Measurements from ENCODE around the gene QKI. TPM values are rescaled to one million over a fixed set of nuclear protein-coding genes. Genes with fewer than 3 reads are reported as not detected.

QKI gene
- total and polyA plus RNA-seq, 2 donors (not counting 1 experiment from before 2014, with no cell fraction given), result 129 to 224 TPM

- Histone ChIP-seq H3K4me1 (ENCODE audit: control insufficient read depth, extremely low read depth, insufficient read depth, low read length) (no peaks in the 10 kb centered on the region), H3K4me2 (ENCODE audit: extremely low read depth, insufficient read depth, low read length) (no peak overlapping the region), H3K79me2 (ENCODE audit: control insufficient read depth, insufficient read depth, low read length) (no peaks in the 10 kb centered on the region), H2AFZ (ENCODE audit: low read length) (no peak overlapping the region), H3K9ac (ENCODE audit: insufficient read depth, low read length) (no peak overlapping the region), H3K4me3 (replicated peaks in 1 of 4; ENCODE audit: control extremely low read depth in 1 of 4, insufficient read depth in 1 of 4, low read depth in 3 of 4, low read length in 4 of 4) (no peak overlapping the region), H4K20me1 (ENCODE audit: control insufficient read depth, extremely low read depth, insufficient read depth, low read length) (no peaks in the 10 kb centered on the region), H3K27ac (ENCODE audit: insufficient read depth, low read length) (no peak overlapping the region), H3K27me3 (ENCODE audit: control insufficient read depth, insufficient read depth, low read length) (no peaks in the 10 kb centered on the region), H3K9me3 (ENCODE audit: control insufficient read depth, insufficient read depth, low read depth, low read length) (no peaks in the 10 kb centered on the region), H3K36me3 (ENCODE audit: control insufficient read depth, insufficient read depth, low read length) (no peaks in the 10 kb centered on the region)
- no peak for DNase-seq (ENCODE audit: low read depth in 2 of 2)
- no peak for TF ChIP-seq EZH2 (IDR thresholded peaks at IDR 0.05; ENCODE audit: low read length, missing control alignments)
- TF ChIP-seq CTCF (conservative IDR thresholded peaks at IDR 0.05 in 1 of 2, IDR thresholded peaks at IDR 0.05 in 1 of 2; ENCODE audit: low read depth in 1 of 2, low read length in 2 of 2), result no peak
These were observed 43.9 kb upstream of the QKI start for GRCh38 chr6:163370464-163371117.

DNA sequence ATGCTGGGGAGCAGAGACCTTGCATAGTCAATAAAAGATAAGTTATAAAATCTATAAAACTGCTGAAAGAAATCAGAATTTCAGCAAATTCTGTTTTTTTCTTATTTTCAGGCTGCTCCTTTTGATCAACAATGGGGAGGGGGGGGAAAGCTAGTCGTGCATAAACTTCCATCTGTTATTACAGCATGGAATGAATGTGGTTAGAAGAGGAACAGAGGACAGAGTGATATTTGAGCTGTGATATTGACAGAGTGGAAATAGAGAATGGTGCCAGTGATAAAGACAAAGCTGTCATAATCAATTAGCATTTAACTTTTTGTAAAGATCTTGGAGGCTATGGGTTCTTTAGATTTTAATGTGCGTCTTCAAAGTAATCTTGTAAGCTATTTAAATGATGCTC lies 43.4 kb upstream of the QKI start:
- no peak overlapping the region for H3K27ac ChIP-seq (ENCODE audit: insufficient read depth, low read length)
- H3K79me2 ChIP-seq (ENCODE audit: control insufficient read depth, insufficient read depth, low read length), result no peaks in the 10 kb centered on the region
- TF ChIP-seq EZH2 (IDR thresholded peaks at IDR 0.05; ENCODE audit: low read length, missing control alignments) (no peak), CTCF (conservative IDR thresholded peaks at IDR 0.05 in 1 of 2, IDR thresholded peaks at IDR 0.05 in 1 of 2; ENCODE audit: low read depth in 1 of 2, low read length in 2 of 2) (no peak)
- DNase-seq (ENCODE audit: low read depth in 2 of 2), result no peak
- H3K9me3 ChIP-seq (ENCODE audit: control insufficient read depth, insufficient read depth, low read depth, low read length), result no peaks in the 10 kb centered on the region
- H2AFZ ChIP-seq (ENCODE audit: low read length), result no peak overlapping the region
- H3K36me3 ChIP-seq (ENCODE audit: control insufficient read depth, insufficient read depth, low read length), result no peaks in the 10 kb centered on the region
- no peaks in the 10 kb centered on the region for H3K4me1 ChIP-seq (ENCODE audit: control insufficient read depth, extremely low read depth, insufficient read depth, low read length)
- no peaks in the 10 kb centered on the region for H4K20me1 ChIP-seq (ENCODE audit: control insufficient read depth, extremely low read depth, insufficient read depth, low read length)
- no peak overlapping the region for H3K4me2 ChIP-seq (ENCODE audit: extremely low read depth, insufficient read depth, low read length)
- H3K27me3 ChIP-seq (ENCODE audit: control insufficient read depth, insufficient read depth, low read length), result no peaks in the 10 kb centered on the region
- H3K9ac ChIP-seq (ENCODE audit: insufficient read depth, low read length), result no peak overlapping the region
- no peak overlapping the region for H3K4me3 ChIP-seq (replicated peaks in 1 of 4; ENCODE audit: control extremely low read depth in 1 of 4, insufficient read depth in 1 of 4, low read depth in 3 of 4, low read length in 4 of 4)

GRCh38 chr6:163373240-163373639 lies 41.3 kb upstream of the QKI start:
- Histone ChIP-seq H3K79me2 (ENCODE audit: control insufficient read depth, insufficient read depth, low read length) (no peaks in the 10 kb centered on the region), H3K4me3 (replicated peaks in 1 of 4; ENCODE audit: control extremely low read depth in 1 of 4, insufficient read depth in 1 of 4, low read depth in 3 of 4, low read length in 4 of 4) (no peak overlapping the region), H3K4me1 (ENCODE audit: control insufficient read depth, extremely low read depth, insufficient read depth, low read length) (no peaks in the 10 kb centered on the region), H3K9ac (ENCODE audit: insufficient read depth, low read length) (no peak overlapping the region), H3K9me3 (ENCODE audit: control insufficient read depth, insufficient read depth, low read depth, low read length) (no peaks in the 10 kb centered on the region), H4K20me1 (ENCODE audit: control insufficient read depth, extremely low read depth, insufficient read depth, low read length) (no peaks in the 10 kb centered on the region), H3K4me2 (ENCODE audit: extremely low read depth, insufficient read depth, low read length) (no peak overlapping the region), H2AFZ (ENCODE audit: low read length) (no peak overlapping the region), H3K27ac (ENCODE audit: insufficient read depth, low read length) (no peak overlapping the region), H3K36me3 (ENCODE audit: control insufficient read depth, insufficient read depth, low read length) (no peaks in the 10 kb centered on the region), H3K27me3 (ENCODE audit: control insufficient read depth, insufficient read depth, low read length) (no peaks in the 10 kb centered on the region)
- TF ChIP-seq EZH2 (IDR thresholded peaks at IDR 0.05; ENCODE audit: low read length, missing control alignments) (no peak), CTCF (conservative IDR thresholded peaks at IDR 0.05 in 1 of 2, IDR thresholded peaks at IDR 0.05 in 1 of 2; ENCODE audit: low read depth in 1 of 2, low read length in 2 of 2) (no peak)
- DNase-seq (ENCODE audit: low read depth in 2 of 2), result no peak
